ENCODE results near the gene KIF16B.

Gene KIF16B

DNA sequence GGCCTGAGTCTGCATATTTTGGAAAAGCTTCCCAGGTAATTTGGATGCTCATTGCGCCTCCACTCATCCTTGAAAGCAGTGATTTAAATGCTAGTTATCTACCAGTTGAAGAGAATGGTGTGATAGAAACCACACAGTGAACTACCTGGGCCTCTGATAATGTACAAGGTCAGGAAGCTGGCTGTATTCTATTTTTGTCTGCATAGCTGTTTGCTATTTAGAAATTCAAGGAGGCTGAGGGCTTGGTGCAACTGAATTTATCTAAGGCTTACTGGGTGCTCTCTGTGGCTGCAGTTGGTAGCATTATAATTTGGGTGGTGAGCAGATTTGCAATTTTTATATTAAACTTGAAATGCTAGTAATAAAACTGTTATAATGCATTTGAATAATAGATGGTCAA is 245.6 kb downstream of the KIF16B start:
- DNase-seq: no peak

- DNase-seq: no peak
Measured at GRCh38 chr20:16321291-16321690, 252.0 kb downstream of the KIF16B start.

DNA sequence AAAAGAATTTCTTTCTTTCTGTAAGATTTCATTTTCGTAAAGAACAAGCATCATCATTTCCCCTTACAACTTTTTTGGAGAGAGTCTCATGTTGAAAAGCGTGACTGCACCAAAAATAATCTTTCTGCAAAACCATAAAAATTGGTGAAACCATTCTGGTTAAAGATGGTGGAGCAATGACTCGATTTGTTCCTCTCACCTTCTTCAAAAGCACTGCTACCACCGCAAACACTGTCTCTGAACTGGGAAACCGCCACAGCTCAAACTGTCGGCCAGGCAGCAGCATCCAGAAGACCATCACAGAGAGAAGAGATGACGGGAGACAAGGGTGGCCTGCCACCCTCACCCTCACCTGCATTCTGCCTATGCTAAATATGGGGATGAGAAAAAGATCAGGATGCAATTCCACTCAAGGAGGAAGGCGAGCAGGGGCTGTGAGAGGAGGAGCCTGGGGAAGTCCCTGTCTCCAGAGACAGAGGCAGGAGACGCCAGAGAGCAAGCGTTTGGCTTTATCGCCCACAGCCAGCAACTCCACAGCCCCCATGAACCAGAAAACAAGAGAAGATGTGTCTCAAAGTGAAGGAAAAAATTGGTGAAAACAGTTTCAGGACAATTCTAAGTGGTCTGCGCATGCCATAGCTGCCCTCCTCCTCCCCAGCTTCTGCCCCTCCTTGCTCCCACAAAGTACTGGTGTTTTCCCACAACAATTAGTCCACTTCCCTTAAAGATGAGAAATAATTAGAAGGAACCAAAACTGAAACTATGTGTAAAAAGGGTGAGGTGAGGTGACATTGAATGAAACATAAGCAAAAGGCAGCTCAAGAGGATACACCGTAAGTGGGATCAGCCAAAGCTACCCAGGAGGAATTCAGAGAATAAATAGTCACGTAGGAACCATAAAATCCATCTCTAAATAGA is 255.5 kb downstream of the KIF16B start:
- no peak for DNase-seq

GRCh38 chr20:16316513-16316912 is 256.7 kb downstream of the KIF16B start:
- no peak for DNase-seq

DNA sequence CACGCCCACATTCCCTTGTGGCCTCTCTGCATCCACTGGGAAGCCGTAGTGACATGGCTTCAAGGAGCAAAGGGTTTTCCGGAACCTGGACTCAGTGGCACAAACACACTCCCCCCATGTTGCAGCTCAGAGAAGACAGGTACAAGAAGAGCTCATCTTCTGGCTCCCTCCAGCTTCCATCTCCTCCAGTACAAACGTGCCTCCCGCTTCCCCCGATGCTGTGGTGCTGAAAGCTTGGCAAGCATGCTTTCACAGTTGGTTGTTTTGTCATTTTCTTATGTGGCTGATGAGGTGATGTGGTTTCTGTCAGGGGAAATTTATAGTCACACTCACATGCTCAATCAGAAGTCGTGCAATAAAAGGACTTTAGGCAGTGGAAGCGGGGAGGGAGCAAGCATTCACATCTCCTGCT is 258.5 kb downstream of the KIF16B start:
- DNase-seq: no peak

GRCh38 chr20:16314320-16314719 is 258.9 kb downstream of the KIF16B start:
- DNase-seq: no peak

DNA sequence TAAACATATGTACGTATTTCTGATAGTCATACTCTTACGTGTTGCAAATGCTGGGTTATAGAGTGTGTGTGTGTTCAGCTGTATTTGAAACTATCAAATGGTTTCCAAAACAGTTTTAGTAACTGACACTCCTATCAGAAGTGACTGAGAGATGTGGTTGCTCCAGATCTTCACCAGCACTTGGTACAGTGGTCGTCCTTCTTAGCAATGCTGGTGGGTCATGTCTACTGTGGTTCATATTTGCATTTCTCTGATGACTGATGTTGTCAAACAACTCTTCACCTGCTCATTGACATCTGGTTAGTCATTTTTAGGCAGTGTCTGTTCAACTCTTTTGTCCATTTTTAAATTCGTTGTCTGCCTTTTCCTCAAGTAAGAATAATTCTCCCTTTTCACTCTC is 259.3 kb downstream of the KIF16B start:
- no peak for DNase-seq

DNA sequence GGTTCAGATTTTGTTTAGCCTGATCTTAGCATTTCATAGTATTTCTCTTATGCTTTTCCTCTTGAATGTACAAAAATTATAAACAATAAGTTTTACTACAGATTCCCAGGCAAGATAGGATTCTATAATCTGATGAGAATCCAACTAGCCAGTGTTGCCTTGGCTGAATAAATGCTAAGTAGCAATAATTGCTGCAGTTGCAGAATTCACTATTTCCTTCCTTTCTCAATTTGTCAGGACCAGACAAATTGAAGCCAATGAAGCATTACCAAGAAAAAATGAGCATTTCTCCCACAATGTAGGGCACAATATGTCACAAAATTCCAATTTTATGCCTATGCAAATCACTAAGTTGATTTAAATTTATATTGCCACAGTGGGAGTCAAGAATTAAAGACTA is 260.2 kb downstream of the KIF16B start:
- DNase-seq: no peak

DNA sequence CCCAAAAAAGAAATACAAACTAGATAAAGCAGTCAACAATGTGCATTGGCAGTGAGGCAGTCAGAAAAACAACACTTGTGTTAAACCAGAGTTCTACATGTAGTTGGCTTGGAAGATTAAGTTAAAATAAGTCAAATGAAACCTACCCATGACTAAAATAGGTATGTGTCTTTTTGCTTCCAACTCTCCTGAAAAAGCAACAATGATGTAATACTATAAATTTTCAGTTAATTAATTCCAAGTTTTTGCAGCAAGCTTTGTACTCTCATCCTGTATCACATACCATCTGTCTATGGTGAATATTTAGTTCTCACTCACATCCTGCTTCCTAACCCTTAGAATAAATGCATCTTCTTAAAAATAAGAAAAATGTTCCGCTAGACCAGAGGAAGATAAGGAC is 261.5 kb downstream of the KIF16B start:
- DNase-seq: no peak

DNA sequence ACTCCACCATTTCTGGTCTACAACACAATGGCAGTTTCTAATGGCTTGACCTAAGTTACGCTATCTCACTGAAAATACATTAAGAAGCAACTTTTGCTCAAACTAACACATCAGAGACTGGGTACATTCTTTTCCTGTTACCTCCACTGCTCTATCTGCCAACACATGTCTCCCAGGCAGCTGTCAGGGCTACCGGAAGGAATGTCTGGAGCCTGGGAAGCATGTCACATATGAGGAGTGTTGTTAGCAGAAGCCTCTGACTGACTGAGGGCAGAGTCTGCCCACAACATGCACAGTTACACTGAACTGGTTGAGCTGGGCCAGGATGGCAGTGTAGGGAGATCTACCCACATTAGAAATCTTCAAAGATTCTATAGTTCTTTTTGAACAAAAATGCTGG is 264.5 kb downstream of the KIF16B start:
- DNase-seq: no peak

- DNase-seq: no peak
Measured at GRCh38 chr20:16302818-16303217, 270.4 kb downstream of the KIF16B start.

DNA sequence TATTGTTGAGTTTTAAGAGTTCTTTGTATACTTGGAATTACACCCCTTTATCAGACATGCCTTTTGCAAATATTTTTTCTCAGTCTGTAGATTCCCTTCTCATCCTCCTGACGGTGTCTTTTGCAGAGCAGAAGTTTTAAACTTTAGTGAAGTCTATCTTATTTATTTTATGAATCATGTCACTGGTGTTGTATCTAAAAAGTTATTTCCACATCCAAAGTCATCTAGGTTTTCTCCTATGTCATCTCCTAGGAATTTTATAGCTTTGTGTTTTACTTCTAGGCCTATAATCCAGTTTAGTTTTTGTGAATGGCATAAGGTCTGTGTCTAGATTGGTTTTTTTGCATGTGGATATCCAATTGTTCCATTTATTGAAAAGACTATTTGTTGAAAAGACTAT is 271.3 kb downstream of the KIF16B start:
- no peak for DNase-seq

- no peak for DNase-seq
Measured at GRCh38 chr20:16299897-16300296, 273.4 kb downstream of the KIF16B start.

DNA sequence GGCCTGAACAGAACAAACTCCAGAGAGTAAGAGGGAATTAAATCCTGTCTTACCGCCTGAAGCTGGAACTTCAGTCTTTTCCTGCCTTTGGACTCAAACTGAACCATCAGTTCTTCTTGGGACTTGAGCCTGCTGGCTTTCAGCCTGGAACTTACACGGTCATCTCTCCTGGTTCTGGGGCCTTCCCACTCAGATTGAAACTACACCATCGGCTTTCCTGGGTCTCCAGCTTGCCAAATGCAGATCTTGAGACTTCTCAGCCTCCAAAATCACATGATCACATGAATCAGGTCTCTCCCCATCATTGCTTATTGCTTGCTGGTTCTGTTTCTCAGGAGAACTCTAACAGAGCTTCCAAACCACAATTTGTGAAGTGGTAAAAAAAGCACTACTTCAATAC is 276.3 kb downstream of the KIF16B start:
- no peak for DNase-seq

DNA sequence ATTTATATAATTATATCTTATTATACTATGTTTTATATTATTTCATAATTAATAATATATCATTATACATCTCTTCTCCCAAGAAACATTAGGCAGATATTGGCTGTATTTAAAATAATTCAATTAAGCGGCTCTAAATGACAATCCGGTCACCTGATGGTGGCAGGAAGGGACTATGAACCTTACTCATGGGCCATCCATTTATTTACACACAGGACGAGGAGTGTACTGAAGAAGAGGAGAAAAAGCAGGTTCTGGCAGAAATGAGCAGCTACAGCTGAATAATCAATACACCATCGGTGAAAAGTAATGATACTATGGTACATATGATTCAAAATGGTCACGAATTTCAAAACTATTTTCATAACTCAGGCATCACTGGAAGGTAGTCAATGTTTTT is 277.7 kb downstream of the KIF16B start:
- DNase-seq: no peak

- no peak for DNase-seq
Measured at GRCh38 chr20:16293590-16293989, 279.7 kb downstream of the KIF16B start.

DNA sequence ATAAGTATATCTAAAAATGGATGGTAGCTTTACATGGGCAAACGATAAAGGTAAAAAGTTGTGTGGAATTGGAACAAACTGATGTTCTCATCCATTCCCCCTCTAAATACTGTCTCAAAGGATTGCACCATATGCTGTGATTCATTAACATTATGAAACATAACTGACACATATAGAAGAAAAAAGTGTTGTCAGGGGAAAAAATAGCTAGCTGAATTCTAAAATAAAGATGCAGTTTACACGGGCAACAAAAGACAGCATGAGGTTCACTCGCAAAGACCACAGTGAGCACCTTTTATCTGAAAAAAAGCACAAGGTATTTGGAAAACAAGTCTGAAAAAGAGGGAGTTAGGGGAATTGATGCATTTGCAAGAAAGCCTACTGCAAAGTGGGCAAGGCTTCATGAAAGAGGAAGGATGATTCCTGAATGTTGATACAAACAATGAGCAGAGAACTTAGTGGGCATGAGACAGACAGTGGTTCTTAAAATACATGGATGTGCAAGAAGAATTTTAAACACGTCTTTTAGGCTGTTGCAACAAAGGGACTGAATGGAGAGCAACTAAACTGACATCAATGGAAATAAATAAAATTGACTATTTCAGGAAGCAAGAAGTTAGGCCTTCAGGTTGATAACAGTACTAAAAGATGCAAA is 280.9 kb downstream of the KIF16B start:
- DNase-seq: no peak

DNA sequence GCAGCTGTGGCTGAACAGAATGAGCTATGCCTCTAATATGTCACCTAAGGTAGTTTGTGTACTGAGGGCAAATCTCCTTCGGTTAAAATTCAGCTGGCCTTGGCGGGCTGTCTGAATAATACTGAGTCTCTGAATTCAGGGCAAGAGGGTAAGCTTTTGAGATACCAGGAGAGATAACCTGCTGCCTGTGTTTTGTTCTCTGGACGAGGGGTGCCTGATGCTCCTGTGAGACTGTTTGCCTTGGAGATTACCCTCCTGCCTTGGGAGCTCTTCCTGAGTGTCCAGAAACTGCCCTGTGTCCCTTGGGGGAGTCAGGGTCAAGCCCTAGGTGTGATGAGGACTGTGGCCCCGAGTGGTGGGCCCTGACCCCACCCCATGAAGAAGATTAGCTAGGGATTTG is 282.9 kb downstream of the KIF16B start:
- no peak for DNase-seq

DNA sequence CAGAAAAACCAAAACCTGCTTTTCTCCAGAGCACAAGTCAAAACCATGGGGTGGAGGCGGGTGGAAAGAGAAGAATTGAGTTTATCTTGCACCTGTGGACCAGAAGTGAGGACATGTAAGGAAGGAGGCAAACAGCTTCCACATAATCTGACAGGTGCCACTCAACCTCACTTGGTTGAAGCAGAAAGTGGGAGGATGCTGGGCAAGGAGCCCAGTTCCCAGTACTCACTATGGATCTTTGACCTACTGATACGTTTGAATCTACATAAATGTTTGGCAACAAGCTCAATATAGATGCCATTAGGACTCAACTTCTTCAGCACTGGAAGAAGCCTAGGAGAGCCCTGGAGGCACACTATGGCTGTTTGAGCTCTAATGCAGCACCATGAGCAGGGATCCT is 285.5 kb downstream of the KIF16B start:
- no peak for DNase-seq

- DNase-seq: no peak
Measured at GRCh38 chr20:16286601-16287000, 286.6 kb downstream of the KIF16B start.

GRCh38 chr20:16284385-16285100 is 288.7 kb downstream of the KIF16B start:
- DNase-seq: no peak

GRCh38 chr20:16283978-16284377 is 289.3 kb downstream of the KIF16B start:
- DNase-seq: no peak

DNA sequence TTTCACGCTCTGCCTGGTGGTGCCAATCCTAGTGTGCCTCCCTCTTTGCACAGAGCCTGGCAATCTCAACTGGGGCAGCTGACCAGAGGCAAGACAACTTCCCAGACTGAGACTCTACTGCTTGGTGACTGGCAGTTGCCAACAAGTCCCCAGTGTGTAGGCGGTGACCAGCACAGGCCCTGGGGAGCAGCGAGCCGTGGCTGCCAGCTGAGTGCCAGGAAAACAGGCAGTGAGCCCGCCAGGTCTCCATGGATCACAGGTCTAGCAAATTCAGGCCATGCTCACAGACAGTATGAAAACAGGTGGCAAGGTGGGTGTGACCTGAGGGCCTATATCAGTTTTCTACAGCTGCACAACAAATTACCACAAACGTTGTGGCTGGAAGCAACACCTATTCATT is 289.9 kb downstream of the KIF16B start:
- no peak for DNase-seq

DNA sequence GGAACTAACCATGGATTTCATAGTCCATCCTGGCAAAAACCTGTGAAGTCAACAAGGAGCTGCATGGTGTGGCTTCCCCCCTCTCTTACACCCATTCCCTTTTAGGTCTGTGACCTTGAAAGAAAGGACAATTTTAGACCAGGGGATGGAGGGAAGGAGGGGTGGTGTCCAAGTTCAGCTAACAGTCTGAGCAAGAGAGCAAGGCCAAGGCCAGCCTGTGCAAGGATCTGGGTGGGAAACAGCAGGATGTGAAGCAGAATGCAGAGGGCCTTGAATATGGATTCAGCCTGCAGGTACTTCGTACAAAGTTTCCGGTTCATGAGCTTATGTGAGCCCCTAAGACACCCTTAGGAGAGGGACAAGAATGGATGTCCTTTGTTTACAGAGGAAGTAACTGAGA is 293.0 kb downstream of the KIF16B start:
- DNase-seq: no peak

Data from NCI-H1436 treated with DMSO at 0.1 percent for 48 hours (cell line).